Testis (tissue), 2 donors: ENCODE measurements around the gene DHX35.

Source experiments
- POLR2A ChIP-seq: fragments of 450-650 bp; IDR thresholded peaks from one replicate; pipeline ENCODE4 v1.6.1; 2017; ENCODE audit warnings: antibody characterized with exemption, mild to moderate bottlenecking, moderate library complexity
- TF ChIP-seq, protein P1 (sequence below), 3 experiments: fragments of 450-650 bp in 2 of 3; fragments of 200-600 bp in 1 of 3; sonication (generic) in 1 of 3; IDR thresholded peaks; one replicate each; pipeline ENCODE4 v1.5.1; 2016 to 2019; ENCODE audit warnings: antibody characterized with exemption in 3 of 3, mild to moderate bottlenecking in 2 of 3, moderate library complexity in 1 of 3

DNA sequence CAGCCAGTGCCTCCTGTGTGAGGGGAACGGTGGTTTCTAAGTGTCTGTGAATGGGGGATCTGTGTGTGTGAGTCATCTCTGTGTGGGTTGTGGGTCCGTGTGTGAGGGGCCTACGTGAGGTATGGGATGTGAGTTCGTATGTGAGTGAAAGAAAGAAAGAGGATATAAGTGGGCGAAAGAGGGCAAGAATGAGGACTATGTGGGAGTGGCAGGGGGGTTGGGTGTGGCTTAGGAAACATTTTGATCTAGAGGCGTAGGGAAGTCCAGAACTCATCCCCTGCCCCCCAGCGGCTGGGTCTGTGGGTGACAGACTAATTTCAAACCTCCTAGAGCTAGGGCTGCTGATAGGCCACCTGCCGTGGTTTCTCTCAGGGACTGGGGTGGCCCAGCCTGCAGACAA lies 35.5 kb downstream of the DHX35 start:
- TF ChIP-seq, protein P1, sequence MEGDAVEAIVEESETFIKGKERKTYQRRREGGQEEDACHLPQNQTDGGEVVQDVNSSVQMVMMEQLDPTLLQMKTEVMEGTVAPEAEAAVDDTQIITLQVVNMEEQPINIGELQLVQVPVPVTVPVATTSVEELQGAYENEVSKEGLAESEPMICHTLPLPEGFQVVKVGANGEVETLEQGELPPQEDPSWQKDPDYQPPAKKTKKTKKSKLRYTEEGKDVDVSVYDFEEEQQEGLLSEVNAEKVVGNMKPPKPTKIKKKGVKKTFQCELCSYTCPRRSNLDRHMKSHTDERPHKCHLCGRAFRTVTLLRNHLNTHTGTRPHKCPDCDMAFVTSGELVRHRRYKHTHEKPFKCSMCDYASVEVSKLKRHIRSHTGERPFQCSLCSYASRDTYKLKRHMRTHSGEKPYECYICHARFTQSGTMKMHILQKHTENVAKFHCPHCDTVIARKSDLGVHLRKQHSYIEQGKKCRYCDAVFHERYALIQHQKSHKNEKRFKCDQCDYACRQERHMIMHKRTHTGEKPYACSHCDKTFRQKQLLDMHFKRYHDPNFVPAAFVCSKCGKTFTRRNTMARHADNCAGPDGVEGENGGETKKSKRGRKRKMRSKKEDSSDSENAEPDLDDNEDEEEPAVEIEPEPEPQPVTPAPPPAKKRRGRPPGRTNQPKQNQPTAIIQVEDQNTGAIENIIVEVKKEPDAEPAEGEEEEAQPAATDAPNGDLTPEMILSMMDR (IDR thresholded peaks at IDR 0.05) = no peak
- no peak for TF ChIP-seq POLR2A
